Measurements from ENCODE around the gene MICAL3. TPM values are rescaled to one million over a fixed set of nuclear protein-coding genes. Genes with fewer than 3 reads are reported as not detected.
A peak's percentile ranks its signal among the peaks of the same experiment; 100 is the strongest.

Gene MICAL3
- total RNA-seq, 6 experiments from 2014 or later: 38.6 to 44.1 (median 39.7) TPM

GRCh38 chr22:18062421-18062820 lies 38.1 kb upstream of the MICAL3 start:
- Mint-ChIP-seq H3K27ac (no peak overlapping the region), H3K4me1 (ENCODE audit: low read depth) (peaks cover 56% of the 10 kb centered on the region), H3K27me3 (ENCODE audit: insufficient read depth) (peaks cover 10% of the 10 kb centered on the region), H3K9me3 (no peaks in the 10 kb centered on the region), H3K36me3 (ENCODE audit: low read depth) (no peaks in the 10 kb centered on the region), H3K4me3 (no peak overlapping the region)
- no peak for TF ChIP-seq CTCF (IDR thresholded peaks at IDR 0.05)
- DNase-seq: no peak

GRCh38 chr22:18060646-18061620 lies 36.6 kb upstream of the MICAL3 start:
- DNase-seq: peak; percentile 56
- no peaks in the 10 kb centered on the region for H3K36me3 Mint-ChIP-seq (ENCODE audit: low read depth)
- H3K27ac Mint-ChIP-seq: peak overlapping the region; percentile 47; the same call in 1 of the 2 replicates
- H3K9me3 Mint-ChIP-seq: no peaks in the 10 kb centered on the region
- peaks cover 63% of the 10 kb centered on the region for H3K4me1 Mint-ChIP-seq (ENCODE audit: low read depth)
- TF ChIP-seq CTCF (IDR thresholded peaks at IDR 0.05): no peak
- H3K27me3 Mint-ChIP-seq (ENCODE audit: insufficient read depth): peaks cover 5% of the 10 kb centered on the region
- no peak overlapping the region for H3K4me3 Mint-ChIP-seq

GRCh38 chr22:18059991-18060390 lies 35.6 kb upstream of the MICAL3 start:
- TF ChIP-seq CTCF (IDR thresholded peaks at IDR 0.05): no peak
- H3K27ac Mint-ChIP-seq: no peak overlapping the region
- peaks cover 1% of the 10 kb centered on the region for H3K27me3 Mint-ChIP-seq (ENCODE audit: insufficient read depth)
- no peaks in the 10 kb centered on the region for H3K36me3 Mint-ChIP-seq (ENCODE audit: low read depth)
- H3K9me3 Mint-ChIP-seq: no peaks in the 10 kb centered on the region
- no peak for DNase-seq
- no peak overlapping the region for H3K4me3 Mint-ChIP-seq
- peaks cover 70% of the 10 kb centered on the region for H3K4me1 Mint-ChIP-seq (ENCODE audit: low read depth)

- Mint-ChIP-seq H3K4me3 (no peak overlapping the region), H3K27me3 (ENCODE audit: insufficient read depth) (no peaks in the 10 kb centered on the region), H3K9me3 (no peaks in the 10 kb centered on the region), H3K27ac (no peak overlapping the region), H3K4me1 (ENCODE audit: low read depth) (peaks cover 65% of the 10 kb centered on the region), H3K36me3 (ENCODE audit: low read depth) (no peaks in the 10 kb centered on the region)
- DNase-seq: no peak
- TF ChIP-seq CTCF (IDR thresholded peaks at IDR 0.05): no peak
These were observed 35.1 kb upstream of the MICAL3 start for GRCh38 chr22:18059473-18059872.

- Mint-ChIP-seq H3K27ac (no peak overlapping the region), H3K4me1 (ENCODE audit: low read depth) (peaks cover 65% of the 10 kb centered on the region)
These were observed 34.7 kb upstream of the MICAL3 start for GRCh38 chr22:18059094-18059417.

More at GRCh38 chr22:18059094-18059417, 34.7 kb upstream of the MICAL3 start:
- Mint-ChIP-seq H3K4me3 (no peak overlapping the region), H3K9me3 (no peaks in the 10 kb centered on the region), H3K36me3 (ENCODE audit: low read depth) (no peaks in the 10 kb centered on the region), H3K27me3 (ENCODE audit: insufficient read depth) (no peaks in the 10 kb centered on the region; the same call in 1 of the 2 replicates)
- no peak for DNase-seq
- TF ChIP-seq CTCF (IDR thresholded peaks at IDR 0.05): no peak

All from HFFc6 (cell line).